Activated naive CD8-positive, alpha-beta T cell treated with anti-CD3 and anti-CD28 coated beads, Interleukin-2, amount 50 U/mL, for 24 hours (primary cell): Measurements from ENCODE around the gene OPN3.

Source experiments
- ATAC-seq: fragments of 150-1000 bp; cut with Tn5 transposase; one replicate; pipeline ENCODE4 v1.10.0; 2021
- DNase-seq: peaks from one replicate; pipeline ENCODE4 v3.0.0; 2021
- H3K27ac Mint-ChIP-seq: one replicate; pipeline ENCODE4 v1.8.0; 2021; ENCODE audit warnings: mild to moderate bottlenecking, mixed read lengths
- H3K27me3 Mint-ChIP-seq: one replicate; pipeline ENCODE4 v1.8.0; 2021; ENCODE audit warnings: mixed read lengths
- H3K36me3 Mint-ChIP-seq: one replicate; pipeline ENCODE4 v1.8.0; 2021; ENCODE audit warnings: low read depth, mixed read lengths
- H3K4me1 Mint-ChIP-seq: one replicate; pipeline ENCODE4 v1.8.0; 2021; ENCODE audit warnings: mixed read lengths
- H3K4me3 Mint-ChIP-seq: one replicate; pipeline ENCODE4 v1.8.0; 2021; ENCODE audit warnings: mild to moderate bottlenecking, moderate library complexity, mixed read lengths
- H3K9me3 Mint-ChIP-seq: one replicate; pipeline ENCODE4 v1.8.0; 2021; ENCODE audit warnings: mixed read lengths

Gene OPN3

GRCh38 chr1:241557551-241558193 is 82.5 kb downstream of the OPN3 start:
- Mint-ChIP-seq H3K36me3 (peaks cover 2% of the 10 kb centered on the region), H3K9me3 (no peaks in the 10 kb centered on the region), H3K27me3 (no peaks in the 10 kb centered on the region), H3K4me3 (no peak overlapping the region), H3K4me1 (peaks cover 2% of the 10 kb centered on the region), H3K27ac (no peak overlapping the region)
- no peak for ATAC-seq
- DNase-seq = no peak

- ATAC-seq = no peak
- H3K9me3 Mint-ChIP-seq = no peaks in the 10 kb centered on the region
- no peak overlapping the region for H3K4me3 Mint-ChIP-seq
- no peak overlapping the region for H3K27ac Mint-ChIP-seq
- no peak for DNase-seq
- H3K36me3 Mint-ChIP-seq = peaks cover 2% of the 10 kb centered on the region
- H3K4me1 Mint-ChIP-seq = peaks cover 8% of the 10 kb centered on the region
- no peaks in the 10 kb centered on the region for H3K27me3 Mint-ChIP-seq
Observed at GRCh38 chr1:241557031-241557430, 83.1 kb downstream of the OPN3 start.

- Mint-ChIP-seq H3K9me3 (no peaks in the 10 kb centered on the region), H3K4me3 (no peak overlapping the region), H3K27me3 (no peaks in the 10 kb centered on the region), H3K36me3 (peaks cover 2% of the 10 kb centered on the region), H3K27ac (no peak overlapping the region), H3K4me1 (peaks cover 23% of the 10 kb centered on the region)
- ATAC-seq (no peak), DNase-seq (no peak)
Observed at GRCh38 chr1:241555526-241555925, 84.6 kb downstream of the OPN3 start.

GRCh38 chr1:241553886-241554592 is 86.1 kb downstream of the OPN3 start:
- H3K9me3 Mint-ChIP-seq = no peaks in the 10 kb centered on the region
- ATAC-seq = no peak
- peaks cover 2% of the 10 kb centered on the region for H3K36me3 Mint-ChIP-seq
- DNase-seq = no peak
- no peak overlapping the region for H3K4me3 Mint-ChIP-seq
- H3K27me3 Mint-ChIP-seq = no peaks in the 10 kb centered on the region
- no peak overlapping the region for H3K27ac Mint-ChIP-seq
- peaks cover 26% of the 10 kb centered on the region for H3K4me1 Mint-ChIP-seq

- Mint-ChIP-seq H3K36me3 (peaks cover 2% of the 10 kb centered on the region), H3K9me3 (no peaks in the 10 kb centered on the region), H3K27me3 (no peaks in the 10 kb centered on the region), H3K27ac (peak overlapping the region; percentile 91), H3K4me1 (peaks cover 26% of the 10 kb centered on the region), H3K4me3 (peak overlapping the region; percentile 76)
- DNase-seq = peak; percentile 34
- ATAC-seq = peak; percentile 92
Observed at GRCh38 chr1:241551759-241552638, 88.2 kb downstream of the OPN3 start.

- no peaks in the 10 kb centered on the region for H3K27me3 Mint-ChIP-seq
- peak overlapping the region; percentile 13 for H3K27ac Mint-ChIP-seq
- ATAC-seq (no peak), DNase-seq (no peak)
- H3K4me1 Mint-ChIP-seq = peaks cover 26% of the 10 kb centered on the region
- H3K36me3 Mint-ChIP-seq = peaks cover 2% of the 10 kb centered on the region
- no peak overlapping the region for H3K4me3 Mint-ChIP-seq
- no peaks in the 10 kb centered on the region for H3K9me3 Mint-ChIP-seq
Observed at GRCh38 chr1:241550318-241550717, 89.9 kb downstream of the OPN3 start.

- peaks cover 26% of the 10 kb centered on the region for H3K4me1 Mint-ChIP-seq
- H3K27me3 Mint-ChIP-seq = no peaks in the 10 kb centered on the region
- no peaks in the 10 kb centered on the region for H3K36me3 Mint-ChIP-seq
Observed at GRCh38 chr1:241548008-241548407, 92.2 kb downstream of the OPN3 start.

More at GRCh38 chr1:241548008-241548407, 92.2 kb downstream of the OPN3 start:
- H3K4me3 Mint-ChIP-seq = no peak overlapping the region
- H3K9me3 Mint-ChIP-seq = no peaks in the 10 kb centered on the region
- no peak for DNase-seq
- ATAC-seq = no peak
- H3K27ac Mint-ChIP-seq = no peak overlapping the region
